Gastrocnemius medialis (tissue), 4 donors: ENCODE data around the gene SEC22A.

ENCODE experiments used
- POLR2A ChIP-seq, 2 donors: fragments of 450-650 bp; IDR thresholded peaks; one replicate each; pipeline ENCODE4 v1.6.1; 2017; ENCODE audit warnings: antibody characterized with exemption in 2 of 2, mild to moderate bottlenecking in 2 of 2, moderate library complexity in 2 of 2
- TF ChIP-seq, protein P1 (sequence below), 5 experiments: fragments of 450-650 bp in 3 of 5; fragments of 200-600 bp in 2 of 5; sonication (generic) in 2 of 5; IDR thresholded peaks in 4 of 5; conservative IDR thresholded peaks in 1 of 5; 1 replicate in 4 of 5; 2 replicates in 1 of 5; pipeline ENCODE4 v1.5.1; 2016 to 2019; ENCODE audit warnings: antibody characterized with exemption in 5 of 5, mild to moderate bottlenecking in 3 of 5, moderate library complexity in 3 of 5

DNA sequence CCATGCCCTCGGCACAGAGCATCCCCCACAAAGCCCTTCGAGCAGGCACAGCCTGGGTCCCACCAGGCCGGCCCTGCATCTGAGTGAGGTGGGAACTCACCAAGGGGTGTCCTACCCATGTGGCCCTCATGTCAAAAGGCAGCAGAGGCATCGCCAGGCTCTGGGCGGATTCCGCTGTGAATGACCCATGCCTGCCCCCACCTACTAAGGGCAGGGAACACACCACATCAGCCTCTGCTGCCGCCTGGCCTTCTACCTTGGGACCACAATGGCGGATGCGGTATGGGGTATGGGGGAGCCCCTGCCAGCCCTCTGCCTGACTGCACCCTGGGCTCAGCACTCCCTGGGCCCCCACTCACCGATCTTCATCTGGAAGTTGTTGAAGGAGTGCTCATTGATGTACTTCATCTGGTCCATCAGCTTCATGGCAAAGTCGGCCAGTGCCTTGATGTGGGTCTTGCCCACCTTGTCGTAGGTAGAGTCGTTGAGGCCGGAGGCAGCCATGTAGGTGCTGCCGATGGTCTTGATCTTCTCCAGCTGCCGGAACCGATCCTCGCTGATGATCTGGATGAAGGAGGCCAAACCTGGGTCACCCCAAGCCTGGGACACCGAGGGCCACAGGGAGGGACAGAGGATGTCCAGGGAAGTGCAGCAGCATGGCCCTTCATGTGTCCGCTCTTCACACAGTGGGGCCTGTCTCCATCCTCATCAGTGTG lies 87.8 kb downstream of the SEC22A start:
- TF ChIP-seq, protein P1, sequence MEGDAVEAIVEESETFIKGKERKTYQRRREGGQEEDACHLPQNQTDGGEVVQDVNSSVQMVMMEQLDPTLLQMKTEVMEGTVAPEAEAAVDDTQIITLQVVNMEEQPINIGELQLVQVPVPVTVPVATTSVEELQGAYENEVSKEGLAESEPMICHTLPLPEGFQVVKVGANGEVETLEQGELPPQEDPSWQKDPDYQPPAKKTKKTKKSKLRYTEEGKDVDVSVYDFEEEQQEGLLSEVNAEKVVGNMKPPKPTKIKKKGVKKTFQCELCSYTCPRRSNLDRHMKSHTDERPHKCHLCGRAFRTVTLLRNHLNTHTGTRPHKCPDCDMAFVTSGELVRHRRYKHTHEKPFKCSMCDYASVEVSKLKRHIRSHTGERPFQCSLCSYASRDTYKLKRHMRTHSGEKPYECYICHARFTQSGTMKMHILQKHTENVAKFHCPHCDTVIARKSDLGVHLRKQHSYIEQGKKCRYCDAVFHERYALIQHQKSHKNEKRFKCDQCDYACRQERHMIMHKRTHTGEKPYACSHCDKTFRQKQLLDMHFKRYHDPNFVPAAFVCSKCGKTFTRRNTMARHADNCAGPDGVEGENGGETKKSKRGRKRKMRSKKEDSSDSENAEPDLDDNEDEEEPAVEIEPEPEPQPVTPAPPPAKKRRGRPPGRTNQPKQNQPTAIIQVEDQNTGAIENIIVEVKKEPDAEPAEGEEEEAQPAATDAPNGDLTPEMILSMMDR (IDR thresholded peaks at IDR 0.05 in 4 of 5, conservative IDR thresholded peaks at IDR 0.05 in 1 of 5): no peak
- no peak for TF ChIP-seq POLR2A (IDR thresholded peaks at IDR 0.05)
